Adrenal gland (tissue), 5 donors: ENCODE data around the gene KCNAB3.

Experiments used
- CTCF ChIP-seq, 6 experiments: fragments of 450-650 bp in 4 of 6; fragments of 200-600 bp in 2 of 6; sonication (generic) in 1 of 6; IDR thresholded peaks; 1 replicate in 5 of 6; 2 replicates in 1 of 6; pipeline versions ENCODE4 v1.5.1 to v1.8.0; 2016 to 2021; ENCODE audit warnings: antibody characterized with exemption in 6 of 6, mild to moderate bottlenecking in 2 of 6, moderate library complexity in 1 of 6
- POLR2A ChIP-seq, 2 donors: fragments of 450-650 bp; IDR thresholded peaks; one replicate each; pipeline ENCODE4 v1.6.1; 2017; ENCODE audit warnings: antibody characterized with exemption in 2 of 2, mild to moderate bottlenecking in 2 of 2, moderate library complexity in 1 of 2
- donor health status: DM: no; HTN: no; CAD: no.

- TF ChIP-seq CTCF (IDR thresholded peaks at IDR 0.05) (no peak), POLR2A (IDR thresholded peaks at IDR 0.05) (no peak)
Measured at GRCh38 chr17:7915179-7915610, 14.5 kb downstream of the KCNAB3 start.
